Activated CD4-positive, alpha-beta T cell treated with anti-CD3 and anti-CD28 coated beads for 36 hours (primary cell): ENCODE measurements around the gene CHMP2A. TPM values are rescaled to one million over a fixed set of nuclear protein-coding genes. Genes with fewer than 3 reads are reported as not detected.

Experiments used
- microRNA-seq: library from miRNA; unstranded; fragments of <30 nt; microRNA quantifications from one replicate; pipeline ENCODE4 v1.2.0, GENCODE V29; 2021; ENCODE audit warnings: borderline replicate concordance
- total RNA-seq, 2 experiments: library from RNA; stranded (reverse); gene quantifications; one replicate each; pipeline ENCODE4 v1.2.3, GENCODE V29; 2021

The CHMP2A gene
- total RNA-seq, 2 experiments from 2014 or later, result 101 to 107 TPM

Small RNA genes lying within 50 kb of the gene (microRNA-seq; reads per million reads assigned to microRNA genes)
- 8.8 reads per million, percentile 26 among the genes with 10 or more reads in this experiment for gene MIR6807

Other genes with a start within 250 kb of the CHMP2A start
- 10 to 100 TPM; 38.6 to 53.6 TPM for gene ERVK3-1, start 249.7 kb downstream of the CHMP2A start, total RNA-seq
- 1 to 10 TPM; 3.1 to 3.8 TPM for gene ZSCAN22, start 228.1 kb downstream of the CHMP2A start, total RNA-seq
- gene A1BG, start 201.6 kb downstream of the CHMP2A start, total RNA-seq, result 1 to 10 TPM; 2.9 to 4.7 TPM
- gene ZNF497, start 192.4 kb downstream of the CHMP2A start, total RNA-seq, result 1 to 10 TPM; 1.1 to 1.5 TPM
- gene ZNF837, start 174.1 kb downstream of the CHMP2A start, total RNA-seq, result 1 to 10 TPM; 2.0 to 2.5 TPM
- 1,000 to 10,000 TPM; 1,234 to 1,535 TPM for gene RPS5, start 167.8 kb downstream of the CHMP2A start, total RNA-seq
- under 1 TPM; 0.25 to 0.56 TPM for gene RNF225, start 159.4 kb downstream of the CHMP2A start, total RNA-seq
- 10 to 100 TPM in 1 of 2 experiments, 1 to 10 TPM in 1; 9.9 to 11.2 TPM for gene ZNF584, start 146.5 kb downstream of the CHMP2A start, total RNA-seq
- 1 to 10 TPM; 3.3 to 4.4 TPM for gene ZNF132, start 115.0 kb downstream of the CHMP2A start, total RNA-seq
- gene ZNF324B, start 103.5 kb downstream of the CHMP2A start, total RNA-seq, result 1 to 10 TPM; 5.8 to 7.5 TPM
- gene ZNF324, start 88.0 kb downstream of the CHMP2A start, total RNA-seq, result 1 to 10 TPM; 4.7 to 7.5 TPM
- gene ZNF446, start 78.8 kb downstream of the CHMP2A start, total RNA-seq, result 1 to 10 TPM; 4.2 to 4.7 TPM
- gene SLC27A5, start 43.1 kb downstream of the CHMP2A start, total RNA-seq, result 10 to 100 TPM in 1 of 2 experiments, 1 to 10 TPM in 1; 8.9 to 19.5 TPM
- gene ZBTB45, start 35.3 kb downstream of the CHMP2A start, total RNA-seq, result 10 to 100 TPM; 10.1 to 11.1 TPM
- gene TRIM28, start 11.0 kb downstream of the CHMP2A start, total RNA-seq, result 100 to 1,000 TPM; 481 to 758 TPM
- gene UBE2M, start 3.5 kb upstream of the CHMP2A start, total RNA-seq, result 100 to 1,000 TPM; 115 to 138 TPM
- gene MZF1, start 18.2 kb upstream of the CHMP2A start, total RNA-seq, result 10 to 100 TPM; 14.3 to 15.0 TPM